Measurements from ENCODE around the gene MRPS27.
"Not testable (repeated sequence)": the region's sequence is repeated elsewhere in the genome, so short reads cannot be mapped to it uniquely, and the experiment has no call there.

The MRPS27 gene

DNA sequence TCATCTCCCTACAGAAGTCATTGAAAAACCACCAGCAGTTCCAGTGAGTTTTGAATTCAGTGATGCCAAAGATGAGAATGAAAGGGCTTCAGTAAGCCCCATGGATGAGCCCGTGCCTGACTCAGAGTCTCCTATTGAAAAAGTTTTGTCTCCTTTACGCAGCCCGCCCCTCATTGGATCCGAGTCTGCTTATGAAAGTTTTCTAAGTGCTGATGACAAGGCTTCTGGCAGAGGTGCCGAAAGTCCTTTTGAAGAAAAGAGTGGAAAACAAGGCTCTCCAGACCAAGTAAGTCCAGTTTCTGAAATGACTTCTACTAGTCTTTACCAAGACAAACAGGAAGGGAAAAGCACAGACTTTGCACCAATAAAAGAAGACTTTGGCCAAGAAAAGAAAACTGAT, 122.6 kb downstream of the MRPS27 start:
- no peak for FAIRE-seq

DNA sequence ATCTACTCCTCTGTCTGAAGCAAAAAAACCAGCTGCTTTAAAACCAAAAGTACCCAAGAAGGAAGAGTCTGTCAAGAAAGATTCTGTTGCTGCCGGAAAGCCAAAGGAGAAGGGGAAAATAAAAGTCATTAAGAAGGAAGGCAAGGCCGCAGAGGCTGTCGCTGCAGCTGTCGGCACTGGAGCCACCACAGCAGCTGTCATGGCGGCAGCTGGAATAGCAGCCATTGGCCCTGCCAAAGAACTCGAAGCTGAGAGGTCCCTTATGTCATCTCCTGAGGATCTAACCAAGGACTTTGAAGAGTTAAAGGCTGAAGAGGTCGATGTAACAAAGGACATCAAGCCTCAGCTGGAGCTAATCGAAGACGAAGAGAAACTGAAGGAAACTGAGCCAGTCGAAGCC, 124.5 kb downstream of the MRPS27 start:
- FAIRE-seq: no peak

DNA sequence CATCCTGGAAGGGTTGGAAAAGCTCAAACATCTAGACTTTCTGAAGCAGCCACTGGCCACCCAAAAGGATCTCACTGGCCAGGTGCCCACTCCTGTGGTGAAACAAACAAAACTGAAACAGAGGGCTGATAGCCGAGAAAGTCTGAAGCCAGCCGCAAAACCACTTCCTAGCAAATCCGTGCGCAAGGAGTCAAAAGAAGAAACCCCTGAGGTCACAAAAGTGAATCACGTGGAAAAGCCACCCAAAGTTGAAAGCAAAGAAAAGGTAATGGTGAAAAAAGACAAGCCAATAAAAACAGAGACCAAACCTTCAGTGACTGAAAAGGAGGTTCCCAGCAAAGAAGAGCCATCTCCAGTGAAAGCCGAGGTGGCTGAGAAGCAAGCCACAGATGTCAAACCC, 125.2 kb downstream of the MRPS27 start:
- no peak for FAIRE-seq

DNA sequence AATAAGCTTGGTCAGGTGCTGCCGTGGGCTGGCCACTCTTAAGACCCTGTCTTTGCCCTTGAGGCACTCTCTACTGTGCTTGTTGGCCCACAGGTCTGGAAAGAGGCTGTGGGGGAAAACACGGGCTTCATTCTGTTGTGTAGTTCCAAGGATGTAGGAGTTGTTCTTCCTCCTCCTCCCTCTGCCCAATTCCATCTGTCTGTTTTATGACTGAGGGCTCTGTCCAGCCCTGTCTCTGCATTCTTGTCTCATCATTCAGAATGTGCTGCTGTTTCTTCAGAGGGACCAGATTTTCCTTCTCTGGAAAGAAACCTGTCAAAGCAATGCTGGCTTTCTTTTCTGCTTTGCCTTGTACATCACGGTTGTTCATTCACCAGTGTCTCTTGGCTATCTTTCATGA, 128.6 kb downstream of the MRPS27 start:
- no peak for FAIRE-seq

DNA sequence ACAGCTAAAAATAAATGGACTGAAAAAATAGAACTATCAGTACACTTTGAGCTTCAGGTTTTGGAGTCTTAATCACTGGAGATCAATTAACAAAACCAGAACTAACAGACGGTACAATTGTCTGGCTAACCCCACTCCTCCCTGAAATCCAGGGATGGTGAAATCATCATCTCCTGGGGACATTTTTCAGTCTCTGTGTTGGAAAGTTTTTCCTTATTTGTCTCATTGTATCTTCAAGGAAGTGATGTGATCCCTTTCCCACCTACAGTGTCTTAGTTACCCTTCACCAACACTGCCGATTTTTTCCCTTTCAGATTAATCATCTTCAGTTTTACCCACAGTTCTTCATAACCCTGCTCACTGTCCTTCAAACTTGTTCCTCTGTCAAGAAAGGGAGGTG, 130.9 kb downstream of the MRPS27 start:
- no peak for FAIRE-seq

DNA sequence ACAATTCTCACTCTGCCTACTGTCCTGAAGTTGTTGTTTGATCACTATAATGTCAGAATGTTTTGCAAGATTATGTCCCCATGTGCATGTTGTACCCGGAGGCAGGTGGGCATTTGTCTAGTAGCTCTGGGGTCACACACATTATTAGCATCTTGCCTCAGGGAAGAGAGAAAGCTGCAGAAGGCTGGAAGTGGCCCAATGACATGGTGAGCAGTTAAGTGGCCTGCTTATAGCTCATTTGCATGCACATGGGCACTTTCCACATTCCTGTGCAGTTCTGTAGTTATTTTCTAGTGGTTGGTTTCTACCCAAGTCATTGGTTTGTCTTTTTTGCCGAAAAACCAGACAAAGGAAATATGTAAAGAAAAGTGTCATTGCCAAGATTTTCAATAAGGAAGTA, 131.9 kb downstream of the MRPS27 start:
- FAIRE-seq: no peak

DNA sequence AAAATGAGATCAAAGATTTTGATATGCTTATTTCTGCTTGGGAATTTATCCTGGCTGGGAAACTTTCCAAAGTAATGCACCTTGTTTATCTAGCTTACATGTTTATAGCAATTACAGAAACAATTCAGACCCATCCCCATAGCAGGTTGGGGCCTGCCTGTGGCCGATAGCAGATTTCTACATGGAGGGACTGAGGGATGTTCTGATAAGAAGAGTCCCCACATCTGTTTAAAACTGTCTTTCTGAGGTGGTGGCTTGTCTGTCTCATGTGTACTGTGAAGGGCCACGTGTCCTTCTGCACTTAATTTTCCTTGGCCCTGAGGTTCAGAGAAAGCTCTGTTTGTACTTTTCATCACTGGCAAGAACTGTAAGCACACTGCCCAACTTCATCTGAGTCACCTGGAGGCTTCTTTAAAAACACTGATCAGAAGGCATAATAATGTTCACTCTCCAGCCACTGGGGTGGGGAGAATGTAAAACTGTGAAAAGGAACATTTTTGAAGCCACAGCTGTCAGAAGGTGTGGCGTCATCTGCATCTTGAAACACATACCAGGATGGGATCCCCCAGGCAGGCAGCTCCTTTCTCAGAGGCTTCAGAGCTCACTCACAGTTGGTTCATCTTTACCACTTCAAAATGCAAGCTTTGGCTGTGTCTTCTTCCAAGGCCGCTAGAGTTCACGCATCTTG, 132.5 kb downstream of the MRPS27 start:
- no peak for FAIRE-seq

DNA sequence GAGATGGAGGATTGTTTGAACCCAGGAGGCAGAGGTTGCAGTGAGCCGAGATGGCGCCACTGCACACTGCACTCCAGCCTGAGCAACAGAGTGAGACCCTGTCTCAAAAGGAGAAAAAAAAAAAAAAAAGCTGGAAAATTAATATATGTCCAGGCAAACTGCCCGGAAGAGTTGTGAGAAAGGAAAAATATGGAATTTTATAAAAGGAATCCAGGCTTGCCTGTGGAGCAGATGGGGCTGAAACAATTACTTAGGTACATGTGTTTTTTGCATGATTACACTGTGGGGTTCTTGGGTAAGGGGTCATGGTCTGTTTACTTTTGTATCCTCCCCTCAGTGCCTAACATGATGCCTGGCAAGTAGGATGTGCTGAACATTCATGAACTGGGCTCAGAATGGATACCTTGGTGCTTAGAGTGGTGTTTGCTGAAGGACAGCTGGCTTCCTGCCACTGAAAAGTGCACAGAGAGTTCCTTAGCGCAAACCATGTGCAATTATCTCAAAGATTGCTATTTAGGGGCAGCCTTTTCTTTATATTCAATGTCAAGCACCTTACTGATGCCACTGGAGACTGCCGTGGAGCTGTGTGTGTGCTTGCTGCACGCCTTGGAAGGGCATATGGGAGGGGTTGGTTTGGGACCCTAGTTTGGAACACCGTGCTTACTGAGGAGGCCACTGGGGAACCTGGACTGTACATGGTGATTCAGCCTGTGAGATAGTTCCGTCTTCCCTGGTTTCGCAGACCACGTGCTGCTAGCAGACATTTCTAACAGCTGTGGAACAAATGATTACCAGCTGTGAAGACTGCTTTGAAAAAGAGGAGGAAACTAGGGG, 134.3 kb downstream of the MRPS27 start:
- no peak for FAIRE-seq

DNA sequence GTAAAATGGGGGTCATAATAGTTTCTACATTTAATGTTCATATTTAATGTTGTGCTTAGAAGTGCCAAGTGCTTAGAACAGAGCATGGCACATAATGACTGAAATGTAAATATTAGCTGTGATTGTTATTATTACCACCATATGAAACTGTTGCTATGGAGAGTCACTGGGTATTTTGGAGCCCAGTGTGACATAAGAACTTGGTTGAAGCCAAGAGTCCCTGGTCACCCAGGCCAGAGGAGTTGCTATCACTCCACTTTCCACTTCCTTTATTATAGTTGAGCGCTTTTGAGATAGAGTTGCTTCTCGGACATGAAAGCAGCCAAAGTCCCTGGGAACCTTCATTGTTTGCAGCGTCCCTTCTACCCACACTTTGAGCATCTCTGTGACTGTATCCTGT, 135.6 kb downstream of the MRPS27 start:
- FAIRE-seq: no peak

DNA sequence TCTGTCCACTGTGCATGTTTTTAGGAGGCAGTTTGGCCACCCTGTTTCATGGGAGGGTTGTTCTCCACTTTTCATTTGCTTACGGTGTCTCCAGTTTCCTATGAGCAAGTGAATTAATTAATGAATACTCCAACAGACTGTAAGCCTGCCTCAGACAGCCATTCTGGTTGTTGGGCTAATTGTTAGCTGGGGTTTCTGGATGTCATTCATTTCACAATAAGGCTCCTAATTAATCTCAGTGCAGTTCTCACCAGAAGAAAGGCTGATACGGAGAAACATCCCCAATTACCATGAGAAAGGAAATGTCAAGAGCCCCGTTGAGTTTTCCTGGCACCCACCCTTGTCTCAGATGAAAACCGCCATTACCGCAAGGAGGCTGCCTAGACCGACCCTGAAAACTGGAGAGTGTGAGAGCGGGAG, 136.9 kb downstream of the MRPS27 start:
- FAIRE-seq: no peak

DNA sequence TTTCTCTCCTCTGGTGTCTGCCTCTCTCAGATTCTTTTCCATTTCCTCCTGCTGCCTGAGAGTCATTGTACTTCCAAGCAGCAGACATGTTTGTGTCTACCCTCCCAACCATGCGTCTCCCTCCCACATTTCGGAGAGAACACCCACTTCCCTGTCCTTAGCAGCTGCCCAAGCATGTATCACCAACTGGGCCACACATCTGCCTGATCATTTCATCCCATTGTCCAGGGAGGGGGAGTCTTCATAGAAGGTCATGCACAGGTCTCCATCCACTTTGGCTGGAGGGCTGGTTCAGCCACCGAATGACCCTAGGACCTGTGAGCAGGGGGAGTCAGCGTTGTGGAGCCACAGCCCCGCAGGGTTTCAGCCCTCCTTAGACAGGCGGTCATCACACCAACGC, 137.4 kb downstream of the MRPS27 start:
- FAIRE-seq: no peak

DNA sequence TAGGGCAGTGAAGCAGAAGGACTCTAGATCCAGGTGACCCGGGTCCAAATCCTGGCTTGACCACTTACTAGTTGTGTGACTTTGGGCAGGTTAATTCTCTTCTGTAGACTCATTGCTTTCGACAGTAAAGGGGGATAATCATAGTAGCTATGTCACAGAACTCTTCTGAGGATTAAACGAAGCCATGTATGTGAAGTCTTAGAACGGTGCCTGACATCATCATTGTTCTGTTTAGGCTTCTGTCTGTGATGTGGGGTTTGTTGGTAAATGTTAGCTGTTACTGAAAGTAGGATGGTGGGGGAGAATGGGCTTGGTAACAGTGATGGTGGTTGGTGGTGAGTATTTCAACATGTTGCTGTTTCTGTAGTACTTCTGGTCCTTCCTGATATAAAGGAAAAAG, 139.1 kb downstream of the MRPS27 start:
- FAIRE-seq: no peak

DNA sequence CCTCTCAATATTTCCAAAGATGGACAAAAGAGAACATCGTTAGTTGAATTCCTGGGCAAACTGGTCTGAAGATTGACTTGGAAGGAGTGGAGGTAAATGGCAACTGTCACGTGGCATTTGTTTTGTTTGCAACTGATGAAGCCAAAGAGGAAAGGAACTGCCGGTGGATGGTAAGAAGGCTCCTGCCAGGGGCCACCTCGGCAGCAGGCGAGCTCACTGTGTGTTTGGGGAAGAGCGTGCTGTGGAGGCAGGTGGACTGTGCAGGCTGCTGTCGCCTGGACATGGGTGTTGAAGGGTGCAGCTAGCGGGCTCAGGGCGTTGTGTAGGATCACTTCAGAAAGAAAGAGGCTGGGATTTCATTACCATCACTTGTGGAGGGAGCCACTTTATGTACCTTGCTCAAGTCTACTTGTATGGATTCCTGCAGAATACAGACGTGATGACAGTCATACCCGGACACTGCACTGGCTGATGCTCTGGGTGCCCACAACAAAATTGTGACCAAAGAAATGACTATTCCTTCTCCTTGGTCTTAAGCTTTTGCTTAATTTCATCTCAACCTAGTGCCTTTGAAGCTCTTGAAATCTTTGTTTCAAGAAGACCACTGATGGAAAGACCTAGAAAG, 140.1 kb downstream of the MRPS27 start:
- FAIRE-seq: no peak

DNA sequence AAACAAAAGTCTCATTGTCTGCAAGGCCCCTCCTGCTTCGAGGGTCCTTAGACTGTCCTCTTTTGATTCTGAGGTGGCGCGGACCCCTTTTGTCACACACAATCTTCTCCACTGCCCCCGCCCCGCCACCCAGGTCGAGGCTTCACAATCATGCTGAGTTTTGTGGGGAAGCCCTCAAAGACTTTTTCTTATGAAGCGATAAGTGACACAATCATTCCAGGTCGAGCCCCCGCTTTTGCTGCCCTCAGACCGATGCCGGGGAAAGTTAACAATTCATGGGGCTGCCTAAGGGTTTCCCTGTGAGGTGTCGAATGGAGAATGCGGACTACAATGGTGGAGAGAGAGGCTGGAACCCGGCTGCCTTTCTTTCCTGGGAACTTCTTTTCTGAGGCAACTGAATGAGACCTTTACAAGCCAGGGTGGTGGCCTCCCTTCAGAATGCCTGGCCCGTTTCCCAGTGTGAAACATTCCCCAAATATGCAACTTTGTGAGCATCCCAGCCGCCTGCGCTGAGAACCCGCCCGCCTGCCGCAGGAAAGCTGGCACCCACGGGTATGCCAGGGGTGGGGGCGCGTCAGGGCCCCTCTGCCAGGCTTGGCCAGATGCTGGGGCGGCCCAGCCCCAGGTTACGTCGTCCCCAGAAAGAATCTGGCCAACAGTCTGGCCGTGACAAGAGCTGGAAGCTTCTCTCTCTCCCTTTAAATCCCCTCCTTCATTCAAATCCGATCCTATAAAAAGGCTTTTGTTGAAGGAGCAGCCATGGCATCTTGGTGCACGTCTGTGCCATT, 140.8 kb downstream of the MRPS27 start:
- FAIRE-seq: no peak

DNA sequence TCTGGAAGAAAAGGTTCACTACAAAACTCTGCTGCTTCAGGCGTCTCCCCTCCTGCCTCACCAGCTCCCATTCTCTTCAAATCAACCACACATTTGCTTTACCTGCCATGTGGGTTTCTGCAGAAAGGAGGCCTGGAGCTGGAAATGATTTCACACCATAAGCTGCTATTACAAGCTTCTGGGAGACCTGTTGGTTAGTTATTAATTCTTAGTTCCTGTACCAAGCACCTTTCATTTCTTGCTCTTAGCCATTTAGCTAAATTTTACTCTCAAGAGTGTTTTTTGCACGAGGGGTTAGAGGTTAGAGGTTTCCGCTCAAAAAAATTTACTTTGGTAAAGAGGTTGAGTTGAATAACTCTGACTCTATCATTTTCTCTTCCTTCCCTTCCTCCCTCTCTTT, 142.5 kb downstream of the MRPS27 start:
- FAIRE-seq: no peak

DNA sequence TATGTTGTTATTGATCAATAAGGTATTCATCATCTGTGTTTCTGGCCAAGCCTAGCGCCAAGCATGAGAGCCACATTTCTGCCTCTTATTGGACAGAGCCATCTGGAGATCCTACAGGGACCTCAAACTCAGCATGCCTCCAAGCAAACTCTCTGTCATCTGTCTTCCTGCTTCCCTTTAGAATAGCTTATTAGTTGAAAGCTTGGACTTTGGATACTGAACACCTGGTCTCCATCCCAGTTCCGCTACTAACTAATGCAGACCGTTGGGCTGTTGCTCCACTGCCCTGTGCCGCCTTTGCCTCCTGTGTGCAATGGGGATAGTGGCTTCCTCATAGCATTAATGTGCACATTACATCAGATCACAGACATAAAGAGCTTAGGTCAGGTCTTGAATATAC, 147.3 kb downstream of the MRPS27 start:
- FAIRE-seq: no peak

DNA sequence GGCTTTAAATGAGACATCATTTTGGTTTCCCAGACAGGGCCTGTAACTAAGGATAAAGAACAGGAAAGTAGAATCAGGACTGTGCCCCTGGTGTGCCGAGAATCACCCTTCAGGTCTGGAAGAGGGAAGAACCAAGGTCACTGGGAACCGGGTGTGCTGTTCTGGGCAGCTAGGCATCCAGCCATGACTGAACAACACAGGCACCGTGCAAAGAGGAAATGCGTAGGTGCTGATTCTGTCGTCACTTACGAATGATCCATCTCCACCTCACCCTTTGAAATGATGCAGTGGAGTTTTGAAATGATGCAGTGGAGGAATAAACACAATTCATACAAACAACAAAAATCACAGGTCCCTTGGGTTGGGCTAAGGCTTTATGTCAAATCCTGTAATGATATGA, 148.4 kb downstream of the MRPS27 start:
- no peak for FAIRE-seq

DNA sequence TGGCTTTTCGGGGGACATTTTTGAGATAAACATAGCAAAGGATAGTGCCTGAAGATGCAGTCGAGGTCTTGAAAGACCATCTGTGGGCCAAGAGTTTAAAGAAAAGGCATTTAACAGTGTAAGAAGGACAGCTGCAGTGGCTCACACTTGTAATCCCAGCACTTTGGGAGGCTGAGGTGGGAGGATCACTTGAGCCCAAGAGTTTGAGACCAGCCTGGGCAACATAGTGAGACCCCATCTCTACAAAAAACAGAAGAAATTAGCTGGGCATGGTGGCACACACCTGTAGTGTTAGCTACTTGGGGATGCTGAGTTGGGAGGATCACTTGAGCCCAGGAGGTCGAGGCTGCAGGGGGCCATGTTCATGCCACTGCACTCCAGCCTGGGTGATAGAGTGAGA, 148.9 kb downstream of the MRPS27 start:
- not testable (repeated sequence) for FAIRE-seq

DNA sequence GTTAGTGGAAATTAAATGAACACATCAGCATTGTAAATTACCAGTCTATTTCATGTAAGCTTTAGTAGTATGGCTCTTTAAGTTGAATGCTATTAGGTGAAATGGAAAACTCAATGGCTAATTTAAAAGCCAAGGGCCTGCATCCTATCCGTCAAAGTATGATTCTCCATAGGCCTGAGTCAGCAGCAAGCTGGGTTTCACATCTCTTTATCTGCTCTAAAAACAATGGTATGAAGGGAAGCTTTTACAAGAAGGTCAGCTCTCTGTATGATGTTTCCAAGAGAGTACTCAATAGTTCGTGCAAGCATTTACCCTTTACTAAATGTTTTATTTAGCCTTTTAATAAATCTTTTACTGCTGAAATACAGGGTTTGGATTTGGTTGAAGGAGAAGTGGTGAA, 149.9 kb downstream of the MRPS27 start:
- no peak for FAIRE-seq
